Type B pancreatic cell (in vitro differentiated cells): Measurements from ENCODE around the gene CCDC172. TPM values are rescaled to one million over a fixed set of nuclear protein-coding genes. Genes with fewer than 3 reads are reported as not detected.
A peak's percentile ranks its signal among the peaks of the same experiment; 100 is the strongest.

Experiments
- DNase-seq: peaks from one replicate; pipeline ENCODE4 v3.0.0; 2021; ENCODE audit warnings: mixed read lengths; ENCODE audit not compliant: unreplicated experiment; ENCODE audit errors: extremely low spot score
- H3K27ac Mint-ChIP-seq: 2 replicates; pipeline ENCODE4 v1.8.0; 2021; ENCODE audit warnings: mild to moderate bottlenecking, mixed read lengths
- H3K27me3 Mint-ChIP-seq: 2 replicates; pipeline ENCODE4 v1.8.0; 2021; ENCODE audit warnings: mixed read lengths
- H3K36me3 Mint-ChIP-seq: 2 replicates; pipeline ENCODE4 v1.8.0; 2021; ENCODE audit warnings: mixed read lengths
- H3K4me1 Mint-ChIP-seq: one replicate; pipeline ENCODE4 v1.8.0; 2021; ENCODE audit warnings: mixed read lengths; ENCODE audit not compliant: unreplicated experiment
- H3K4me3 Mint-ChIP-seq: 2 replicates; pipeline ENCODE4 v1.8.0; 2021; ENCODE audit warnings: mild to moderate bottlenecking, mixed read lengths
- H3K9me3 Mint-ChIP-seq: 2 replicates; pipeline ENCODE4 v1.8.0; 2021; ENCODE audit warnings: mixed read lengths
- total RNA-seq: library from RNA; stranded (reverse); gene quantifications from 2 replicates; pipeline ENCODE4 v1.2.1, GENCODE V29; 2021; ENCODE audit warnings: low replicate concordance
- TF ChIP-seq, protein P1 (sequence below): fragments of 200-600 bp; sonication (generic); conservative IDR thresholded peaks from 2 replicates; pipeline ENCODE4 v1.5.0; 2021; ENCODE audit warnings: antibody characterized with exemption, mild to moderate bottlenecking

The CCDC172 gene
- total RNA-seq, 1 donor from 2014 or later = not detected

DNA sequence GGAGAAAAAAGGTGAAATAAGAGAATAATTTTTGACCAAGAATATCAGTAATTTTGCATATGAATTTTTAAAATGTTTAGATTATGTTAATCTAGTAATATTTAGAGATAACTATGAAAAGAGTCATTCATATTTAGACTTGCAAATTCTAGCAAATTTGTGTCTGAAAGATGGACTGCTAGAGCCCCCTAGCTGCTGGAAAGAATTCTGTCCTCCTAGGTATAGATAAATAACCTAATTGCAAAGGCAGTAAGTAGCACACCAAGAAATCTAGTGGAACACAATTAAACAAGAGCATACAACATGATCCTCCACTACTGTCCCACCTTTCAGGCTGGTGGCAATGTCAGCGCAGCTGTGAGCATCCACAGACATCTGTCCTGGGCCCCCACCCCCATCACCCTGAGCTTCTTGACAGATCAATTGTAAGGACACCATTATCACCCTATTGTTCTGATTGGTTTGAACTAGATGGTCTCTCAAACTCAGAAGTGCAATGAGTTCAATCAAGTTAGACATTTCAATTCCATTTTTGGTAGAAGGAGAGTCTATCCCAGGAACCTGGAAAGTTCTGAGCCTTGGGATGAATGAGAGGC, 36.2 kb upstream of the CCDC172 start:
- Mint-ChIP-seq H3K36me3 (no peaks in the 10 kb centered on the region), H3K27me3 (peaks cover 28% of the 10 kb centered on the region), H3K4me3 (no peak overlapping the region), H3K27ac (no peak overlapping the region), H3K9me3 (no peaks in the 10 kb centered on the region), H3K4me1 (peaks cover 4% of the 10 kb centered on the region)
- TF ChIP-seq, protein P1, sequence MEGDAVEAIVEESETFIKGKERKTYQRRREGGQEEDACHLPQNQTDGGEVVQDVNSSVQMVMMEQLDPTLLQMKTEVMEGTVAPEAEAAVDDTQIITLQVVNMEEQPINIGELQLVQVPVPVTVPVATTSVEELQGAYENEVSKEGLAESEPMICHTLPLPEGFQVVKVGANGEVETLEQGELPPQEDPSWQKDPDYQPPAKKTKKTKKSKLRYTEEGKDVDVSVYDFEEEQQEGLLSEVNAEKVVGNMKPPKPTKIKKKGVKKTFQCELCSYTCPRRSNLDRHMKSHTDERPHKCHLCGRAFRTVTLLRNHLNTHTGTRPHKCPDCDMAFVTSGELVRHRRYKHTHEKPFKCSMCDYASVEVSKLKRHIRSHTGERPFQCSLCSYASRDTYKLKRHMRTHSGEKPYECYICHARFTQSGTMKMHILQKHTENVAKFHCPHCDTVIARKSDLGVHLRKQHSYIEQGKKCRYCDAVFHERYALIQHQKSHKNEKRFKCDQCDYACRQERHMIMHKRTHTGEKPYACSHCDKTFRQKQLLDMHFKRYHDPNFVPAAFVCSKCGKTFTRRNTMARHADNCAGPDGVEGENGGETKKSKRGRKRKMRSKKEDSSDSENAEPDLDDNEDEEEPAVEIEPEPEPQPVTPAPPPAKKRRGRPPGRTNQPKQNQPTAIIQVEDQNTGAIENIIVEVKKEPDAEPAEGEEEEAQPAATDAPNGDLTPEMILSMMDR = peak; percentile 93
- DNase-seq = no peak

DNA sequence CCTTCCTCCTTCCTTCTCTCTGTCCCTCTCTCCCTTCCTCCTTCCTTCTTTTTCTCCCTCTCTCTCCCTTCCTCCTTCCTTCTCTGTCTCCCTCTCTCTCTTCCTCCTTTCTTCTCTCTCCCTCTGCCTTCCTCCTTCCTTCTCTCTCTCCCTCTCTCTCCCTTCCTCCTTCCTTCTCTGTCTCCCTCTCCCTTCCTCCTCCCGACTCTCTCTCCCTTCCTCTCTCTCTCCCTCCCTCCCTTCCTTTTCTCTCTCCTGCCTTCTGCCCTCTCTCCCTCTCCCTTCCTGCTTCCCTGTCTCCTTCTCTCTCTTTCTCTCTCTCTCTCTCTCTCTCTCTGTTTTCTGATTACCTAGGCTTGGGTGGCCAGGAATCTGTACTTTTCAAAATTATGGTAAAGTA, 34.6 kb upstream of the CCDC172 start:
- Mint-ChIP-seq H3K27me3 (peaks cover 25% of the 10 kb centered on the region), H3K9me3 (no peaks in the 10 kb centered on the region), H3K36me3 (no peaks in the 10 kb centered on the region), H3K27ac (no peak overlapping the region), H3K4me1 (peaks cover 4% of the 10 kb centered on the region), H3K4me3 (no peak overlapping the region)
- TF ChIP-seq, protein P1 = no peak
- no peak for DNase-seq

DNA sequence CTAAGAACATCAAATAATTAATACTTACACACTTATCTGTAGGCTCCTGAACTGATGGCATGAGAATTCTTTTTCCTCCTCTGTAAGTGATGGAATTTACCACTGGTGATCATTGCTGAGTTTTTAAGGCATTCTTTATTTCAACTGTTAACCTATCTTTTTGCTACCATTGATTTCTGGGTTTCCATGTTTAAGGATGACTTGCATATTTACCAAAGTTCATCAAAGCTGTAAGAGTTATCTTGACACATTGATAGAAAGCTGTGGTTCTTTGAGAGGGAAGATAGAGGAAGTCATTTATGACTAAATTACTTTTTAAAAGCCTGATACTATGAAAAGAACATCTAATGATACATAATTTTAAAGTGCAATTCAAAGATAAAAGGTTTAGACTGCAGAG, 31.8 kb upstream of the CCDC172 start:
- no peak for DNase-seq
- Mint-ChIP-seq H3K4me3 (no peak overlapping the region), H3K36me3 (no peaks in the 10 kb centered on the region), H3K27me3 (peaks cover 23% of the 10 kb centered on the region), H3K27ac (no peak overlapping the region), H3K9me3 (no peaks in the 10 kb centered on the region), H3K4me1 (no peaks in the 10 kb centered on the region)
- TF ChIP-seq, protein P1 = no peak

DNA sequence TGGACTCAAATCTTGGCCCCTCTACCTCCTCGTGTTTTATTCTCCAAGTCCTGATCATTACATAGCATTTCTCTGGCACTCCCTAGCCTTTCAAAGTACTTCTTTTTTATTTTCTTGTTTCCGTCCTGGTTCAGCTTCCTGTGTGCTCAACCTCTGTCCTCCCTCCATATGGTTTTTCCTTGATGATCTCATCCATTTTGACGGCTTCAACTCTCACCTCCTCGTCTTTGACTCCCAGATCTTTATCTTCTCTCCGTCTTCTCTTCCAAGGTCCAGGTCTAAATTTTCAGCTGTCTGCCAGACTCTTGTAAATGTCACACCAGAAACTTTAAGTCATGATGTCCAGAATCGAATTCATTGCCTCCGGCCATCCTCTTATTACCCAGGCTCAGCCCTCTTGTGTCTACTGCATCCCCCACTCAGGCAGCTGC, 27.9 kb upstream of the CCDC172 start:
- H3K27ac Mint-ChIP-seq = no peak overlapping the region
- H3K36me3 Mint-ChIP-seq = no peaks in the 10 kb centered on the region
- no peaks in the 10 kb centered on the region for H3K9me3 Mint-ChIP-seq
- H3K4me3 Mint-ChIP-seq = no peak overlapping the region
- H3K27me3 Mint-ChIP-seq = peaks cover 7% of the 10 kb centered on the region
- no peaks in the 10 kb centered on the region for H3K4me1 Mint-ChIP-seq
- TF ChIP-seq, protein P1 = no peak
- no peak for DNase-seq

DNA sequence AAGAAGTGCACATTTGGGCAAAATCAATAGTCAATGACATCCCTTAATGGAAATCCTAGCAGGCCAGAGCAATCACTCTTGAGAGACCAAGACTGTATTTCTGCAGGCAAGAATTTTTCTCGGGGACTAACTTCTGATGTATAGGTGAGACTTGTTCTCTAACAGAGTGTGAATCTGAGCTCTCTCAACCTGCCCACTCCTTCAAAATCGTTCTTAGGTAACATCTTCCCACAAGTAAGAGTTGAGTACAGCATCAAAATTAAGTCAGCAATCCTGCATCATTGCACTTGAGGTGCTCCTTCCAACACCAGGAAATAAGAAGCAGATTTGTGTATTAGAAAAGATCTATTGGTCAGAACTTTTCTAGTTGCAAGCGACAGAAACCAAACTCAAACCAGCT, 25.7 kb upstream of the CCDC172 start:
- H3K9me3 Mint-ChIP-seq = no peaks in the 10 kb centered on the region
- no peaks in the 10 kb centered on the region for H3K36me3 Mint-ChIP-seq
- DNase-seq = no peak
- H3K4me1 Mint-ChIP-seq = no peaks in the 10 kb centered on the region
- TF ChIP-seq, protein P1 = no peak
- peaks cover 4% of the 10 kb centered on the region for H3K27me3 Mint-ChIP-seq
- no peak overlapping the region for H3K4me3 Mint-ChIP-seq
- H3K27ac Mint-ChIP-seq = no peak overlapping the region

DNA sequence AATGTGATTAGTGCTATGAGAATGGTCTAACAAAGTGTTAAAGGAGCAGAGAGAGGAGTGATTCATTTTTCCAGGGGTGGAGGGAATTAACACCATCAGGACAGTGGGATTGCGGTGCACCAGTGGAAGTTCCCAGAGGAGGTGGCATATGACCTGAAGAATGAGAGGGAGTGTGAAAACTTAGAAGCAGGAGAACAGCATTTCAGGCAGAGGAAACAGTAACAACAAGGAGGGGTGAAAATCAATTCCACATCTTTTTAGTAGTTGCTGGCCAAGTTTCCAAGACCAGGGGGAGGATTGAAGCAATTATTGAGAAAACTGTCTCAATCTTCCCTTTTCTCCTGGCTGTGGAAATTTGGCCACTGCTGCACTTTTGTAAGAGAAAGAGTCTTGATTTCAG, 23.7 kb upstream of the CCDC172 start:
- no peak for DNase-seq
- H3K36me3 Mint-ChIP-seq = no peaks in the 10 kb centered on the region
- no peaks in the 10 kb centered on the region for H3K9me3 Mint-ChIP-seq
- no peak overlapping the region for H3K27ac Mint-ChIP-seq
- H3K27me3 Mint-ChIP-seq = peaks cover 4% of the 10 kb centered on the region
- H3K4me3 Mint-ChIP-seq = no peak overlapping the region
- H3K4me1 Mint-ChIP-seq = no peaks in the 10 kb centered on the region
- TF ChIP-seq, protein P1 = no peak
